22Rv1 (cell line): ENCODE measurements around the gene SPTSSA.
"Not testable (repeated sequence)": the region's sequence is repeated elsewhere in the genome, so short reads cannot be mapped to it uniquely, and the experiment has no call there.

ENCODE experiments used
- H3K27ac ChIP-seq: fragments of 450-650 bp; 2 replicates; pipeline ENCODE4 v1.5.1; 2017
- CTCF ChIP-seq: fragments of 450-650 bp; IDR thresholded peaks from 2 replicates; pipeline ENCODE4 v1.5.1; 2017; ENCODE audit warnings: mild to moderate bottlenecking
- ZFX ChIP-seq: fragments of 450-650 bp; IDR thresholded peaks from 2 replicates; pipeline ENCODE4 v1.6.1; 2017; ENCODE audit warnings: antibody characterized with exemption, borderline replicate concordance

The SPTSSA gene

GRCh38 chr14:34398024-34398423 lies 64.0 kb downstream of the SPTSSA start:
- TF ChIP-seq CTCF: no peak
- TF ChIP-seq ZFX: no peak
- no peak overlapping the region for H3K27ac ChIP-seq

GRCh38 chr14:34387974-34388516 lies 74.0 kb downstream of the SPTSSA start:
- TF ChIP-seq CTCF: no peak
- TF ChIP-seq ZFX: no peak
- no peak overlapping the region for H3K27ac ChIP-seq

- TF ChIP-seq CTCF (no peak), ZFX (no peak)
- no peak overlapping the region for H3K27ac ChIP-seq
These were observed 75.1 kb downstream of the SPTSSA start for GRCh38 chr14:34386865-34387485.

GRCh38 chr14:34385881-34386280 lies 76.2 kb downstream of the SPTSSA start:
- not testable (repeated sequence) for H3K27ac ChIP-seq

GRCh38 chr14:34383839-34384238 lies 78.2 kb downstream of the SPTSSA start:
- no peak overlapping the region for H3K27ac ChIP-seq
- TF ChIP-seq CTCF (no peak), ZFX (no peak)
